ENCODE data around the gene ADRA2B.
"Not testable (repeated sequence)": the region's sequence is repeated elsewhere in the genome, so short reads cannot be mapped to it uniquely, and the experiment has no call there.

The ADRA2B gene

DNA sequence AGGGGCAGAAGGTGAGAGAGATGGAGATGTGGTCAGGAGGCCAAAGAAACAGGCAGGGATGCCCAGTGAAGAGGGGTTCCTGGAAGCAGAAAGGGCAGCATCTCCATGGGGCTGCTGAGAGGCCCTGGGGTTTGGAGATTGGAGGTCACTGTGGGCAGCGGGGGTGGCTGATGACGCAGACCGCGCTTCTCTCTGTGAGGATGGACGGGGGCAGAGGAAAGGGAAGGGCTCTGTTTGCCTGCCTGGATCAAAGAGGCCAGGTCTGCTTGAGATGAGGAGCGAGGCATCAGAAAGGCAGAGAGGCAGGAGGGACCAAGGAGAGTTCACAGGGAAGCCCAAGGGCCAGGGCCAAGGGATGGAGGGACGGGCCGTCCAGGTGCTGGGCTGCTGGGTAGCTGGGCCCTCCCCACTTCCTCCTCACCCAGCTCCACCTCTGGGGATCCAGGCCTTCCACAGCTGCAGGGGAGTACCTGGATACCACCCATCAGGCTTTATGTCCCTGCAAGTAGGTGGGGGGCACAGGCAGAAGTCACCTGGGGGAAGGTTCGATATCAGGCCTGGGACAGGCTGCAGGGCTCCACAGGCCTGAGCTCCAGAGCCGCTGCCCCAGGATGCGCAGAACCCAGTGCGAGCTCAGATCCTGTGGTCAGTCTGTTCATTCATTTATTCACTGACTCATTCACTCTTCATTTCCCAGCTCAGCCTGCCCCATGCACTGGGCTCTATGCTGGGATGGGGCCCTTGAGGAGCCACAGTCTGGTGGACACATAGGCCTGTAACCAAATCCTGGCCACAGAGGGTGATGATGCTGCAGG, 30.6 kb downstream of the ADRA2B start:
- DNase-seq: no peak

DNA sequence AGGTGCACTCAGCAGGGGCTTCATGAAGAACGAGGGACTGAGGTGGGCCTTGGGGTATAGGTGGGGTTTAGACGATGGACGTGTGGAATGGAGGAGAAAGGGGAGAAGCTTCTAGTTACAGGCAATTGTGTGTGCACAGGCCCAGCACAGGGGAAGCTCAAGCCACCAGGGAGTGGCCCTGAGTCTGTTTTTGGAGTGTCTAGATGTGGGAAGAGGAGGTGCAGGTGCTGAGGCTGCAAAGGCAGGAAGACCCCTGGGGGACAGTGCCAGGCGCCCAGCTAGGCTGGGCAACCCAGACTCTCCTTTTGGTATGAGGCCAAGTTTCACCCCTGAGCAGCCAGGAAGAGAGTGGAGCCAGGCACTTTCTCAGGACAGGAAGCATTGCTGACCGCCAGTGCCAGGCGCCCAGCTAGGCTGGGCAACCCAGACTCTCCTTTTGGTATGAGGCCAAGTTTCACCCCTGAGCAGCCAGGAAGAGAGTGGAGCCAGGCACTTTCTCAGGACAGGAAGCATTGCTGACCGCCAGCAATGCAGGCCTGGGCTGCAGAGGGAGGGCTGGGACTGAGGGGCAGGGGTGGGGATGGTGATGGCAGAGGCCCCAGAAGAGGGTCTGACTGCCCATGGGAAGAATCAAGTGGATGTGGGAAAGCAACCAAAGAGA, 31.4 kb downstream of the ADRA2B start:
- not testable (repeated sequence) for DNase-seq

- no peak for DNase-seq
These were observed 32.1 kb downstream of the ADRA2B start for GRCh38 chr2:96083989-96084857.

DNA sequence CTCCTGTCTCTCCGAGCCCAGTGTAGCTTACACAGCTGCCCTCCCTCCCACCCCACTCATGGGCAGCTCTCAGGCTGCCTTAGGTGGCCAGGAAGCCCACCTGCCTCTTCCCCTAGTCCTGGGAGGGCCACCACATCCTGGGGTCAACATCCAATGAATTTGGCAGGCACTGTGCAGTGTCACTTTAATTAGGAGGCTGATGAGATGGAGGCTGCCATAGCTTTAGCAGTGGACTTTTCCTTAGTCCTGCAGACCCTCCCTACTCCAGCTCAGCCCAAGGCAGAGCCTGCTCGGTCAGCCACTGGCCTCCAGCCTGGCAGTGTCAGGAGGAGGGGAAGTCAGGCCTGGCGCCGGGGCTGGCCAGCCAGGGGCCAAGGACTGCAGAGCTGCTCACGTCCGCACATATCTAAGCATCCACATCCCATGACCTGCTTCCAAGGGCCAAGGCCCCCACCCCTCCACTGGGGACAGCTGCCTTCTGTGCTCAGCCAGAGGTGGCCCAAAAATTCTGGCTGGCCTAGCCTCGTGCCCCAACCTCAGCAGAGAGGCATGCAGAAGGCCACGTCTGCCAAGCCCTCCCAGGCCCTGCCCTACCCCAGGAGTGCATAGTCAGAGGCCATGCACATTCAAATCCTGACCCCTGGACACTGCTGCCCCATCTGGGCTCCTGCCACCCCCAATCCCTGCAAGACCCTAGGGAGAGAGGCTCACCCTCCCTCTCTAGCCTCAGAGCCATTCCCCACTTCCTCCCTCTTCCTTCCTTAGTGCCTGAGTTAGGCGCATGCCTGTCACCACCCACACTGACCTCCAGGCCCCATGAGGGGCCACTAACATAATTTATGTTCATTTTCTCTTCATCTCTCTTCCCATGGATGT, 33.1 kb downstream of the ADRA2B start:
- no peak for DNase-seq

DNA sequence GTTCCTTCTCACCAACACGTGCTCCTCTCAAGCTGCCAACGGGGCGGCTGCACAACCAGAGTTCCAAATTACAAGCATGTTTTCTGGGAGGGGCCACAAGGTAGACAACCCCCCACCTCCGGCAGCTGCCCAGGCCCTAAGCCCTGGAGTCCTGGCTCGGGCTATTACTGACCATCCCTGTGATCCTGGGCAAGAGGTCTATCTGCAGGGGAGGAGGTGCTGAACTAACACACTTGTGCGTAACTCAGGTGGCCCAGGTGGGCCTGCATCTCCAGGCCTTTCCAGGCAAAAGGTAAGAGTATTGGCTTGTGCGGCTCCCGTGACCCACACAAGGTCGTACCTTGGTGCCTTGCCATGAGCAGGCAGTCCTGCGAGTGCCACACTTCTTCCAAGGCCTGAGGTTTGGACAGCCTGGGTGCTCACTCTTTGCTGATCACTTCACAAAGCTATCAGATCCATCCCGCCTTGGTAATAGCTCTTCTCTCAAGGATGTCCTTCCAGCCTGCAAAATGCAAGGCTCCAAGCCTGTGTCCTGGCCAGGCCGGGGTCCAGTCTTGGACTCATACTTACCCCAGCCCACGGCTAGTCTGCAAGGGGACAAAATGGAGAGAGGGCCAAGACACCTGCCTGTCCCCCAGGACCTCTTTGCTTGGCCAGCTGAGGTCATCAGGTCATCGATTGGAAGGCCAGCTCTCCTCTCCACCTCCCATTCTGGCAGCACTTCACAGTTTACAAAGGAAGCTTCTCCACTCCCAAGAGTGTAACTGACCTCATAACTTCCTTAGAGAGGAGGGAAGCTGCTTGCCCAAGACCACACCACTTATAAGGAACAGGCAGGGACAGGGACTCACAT, 33.9 kb downstream of the ADRA2B start:
- DNase-seq: peak; percentile 54 to 63

GRCh38 chr2:96081042-96081441, 35.3 kb downstream of the ADRA2B start:
- no peak for DNase-seq

DNA sequence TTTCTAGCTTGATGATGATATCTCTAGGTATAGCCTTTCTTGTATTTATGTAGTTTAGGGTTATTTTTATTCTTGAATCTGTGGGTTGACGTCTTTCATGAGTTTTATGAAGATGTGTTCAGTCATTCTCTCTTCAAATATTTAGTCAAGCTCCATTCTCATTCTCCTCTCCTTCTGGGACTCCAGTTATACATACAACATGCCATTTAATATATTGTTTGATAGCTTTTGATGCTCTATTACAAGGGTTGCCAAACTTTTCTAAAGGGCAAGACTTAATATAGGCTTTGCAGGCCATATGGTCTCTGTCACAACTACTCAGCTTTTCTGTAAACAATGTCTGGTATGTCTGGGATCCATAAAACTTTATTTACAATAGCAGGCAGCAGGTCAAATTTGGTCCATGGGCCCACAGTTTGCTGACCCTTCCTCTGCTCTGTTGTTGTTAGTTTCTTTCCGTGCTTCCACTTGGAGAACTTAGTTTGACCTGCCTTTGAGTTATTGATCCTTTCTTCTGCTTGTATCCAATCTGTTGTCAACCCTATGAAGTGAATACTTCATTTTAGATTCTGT, 41.1 kb downstream of the ADRA2B start:
- DNase-seq: no peak

DNA sequence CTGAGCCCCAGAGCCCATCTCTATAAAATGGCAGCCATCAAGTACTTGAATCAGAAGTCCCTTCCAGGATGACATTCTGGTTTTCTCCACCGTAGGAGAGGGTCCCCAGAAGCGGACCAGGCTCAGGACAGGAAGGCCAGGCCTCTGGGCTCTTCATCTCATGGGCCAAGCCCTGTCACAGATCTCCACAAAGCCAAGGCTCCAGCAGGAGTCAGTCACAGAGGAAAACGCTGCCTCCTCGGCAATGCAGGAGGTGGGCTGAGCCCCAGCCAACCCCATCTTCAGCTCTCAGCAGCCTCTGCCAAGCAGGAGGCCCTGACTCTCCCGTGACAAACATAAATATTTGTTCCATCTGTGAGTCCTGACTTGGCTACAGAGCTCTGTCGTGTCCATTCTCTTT, 42.2 kb downstream of the ADRA2B start:
- DNase-seq: no peak

- DNase-seq: no peak
These were observed 43.1 kb downstream of the ADRA2B start for GRCh38 chr2:96073170-96073775.

- no peak for DNase-seq
These were observed 43.6 kb downstream of the ADRA2B start for GRCh38 chr2:96072746-96073145.

DNA sequence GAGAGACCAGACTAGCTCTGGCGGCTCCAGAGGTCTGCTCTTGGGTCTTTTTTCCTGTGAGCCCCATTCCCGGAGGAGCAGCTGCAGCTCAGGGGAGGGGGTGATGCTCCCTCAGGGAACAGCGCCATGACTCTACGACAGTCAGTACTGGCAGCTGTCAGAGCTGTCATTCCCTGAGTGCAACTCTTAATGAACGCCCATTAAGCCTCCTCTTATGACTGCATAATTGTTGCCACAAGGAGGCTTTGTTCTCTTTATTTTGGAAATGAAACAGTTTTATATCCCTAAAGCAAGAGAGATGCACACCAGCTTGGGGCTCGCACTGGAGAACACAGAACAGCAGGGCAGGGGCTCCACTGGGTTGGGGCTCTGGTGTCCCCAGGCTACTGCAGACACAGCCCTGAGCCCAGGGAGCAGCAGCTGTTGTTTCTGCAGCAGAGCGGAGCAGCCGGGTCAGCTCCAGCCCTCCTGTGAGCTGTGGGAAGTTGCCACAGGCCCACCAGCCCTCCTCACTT, 44.3 kb downstream of the ADRA2B start:
- not testable (repeated sequence) for DNase-seq

- not testable (repeated sequence) for DNase-seq
These were observed 45.0 kb downstream of the ADRA2B start for GRCh38 chr2:96071087-96071976.

DNA sequence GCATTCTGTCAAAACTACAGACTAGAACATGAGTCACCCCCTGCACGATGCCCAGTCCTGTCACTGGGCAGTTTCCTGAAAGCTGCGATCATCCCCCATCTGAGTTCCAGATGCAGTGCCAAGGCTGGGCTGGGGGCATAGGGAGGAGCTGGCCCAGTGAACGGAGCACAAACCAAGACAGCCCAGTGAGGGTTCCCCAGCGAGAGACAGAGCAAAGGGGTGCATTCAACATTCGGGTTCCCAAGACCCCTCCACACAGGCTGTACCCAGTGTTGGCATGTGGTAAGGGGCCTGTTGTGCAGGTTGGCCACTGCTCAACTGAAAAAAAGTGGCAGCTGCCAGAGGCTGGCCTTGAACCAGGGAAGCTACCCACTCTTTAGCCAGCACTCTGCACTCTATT, 46.0 kb downstream of the ADRA2B start:
- DNase-seq: not testable (repeated sequence)

- not testable (repeated sequence) for DNase-seq
These were observed 46.5 kb downstream of the ADRA2B start for GRCh38 chr2:96069878-96070277.

DNA sequence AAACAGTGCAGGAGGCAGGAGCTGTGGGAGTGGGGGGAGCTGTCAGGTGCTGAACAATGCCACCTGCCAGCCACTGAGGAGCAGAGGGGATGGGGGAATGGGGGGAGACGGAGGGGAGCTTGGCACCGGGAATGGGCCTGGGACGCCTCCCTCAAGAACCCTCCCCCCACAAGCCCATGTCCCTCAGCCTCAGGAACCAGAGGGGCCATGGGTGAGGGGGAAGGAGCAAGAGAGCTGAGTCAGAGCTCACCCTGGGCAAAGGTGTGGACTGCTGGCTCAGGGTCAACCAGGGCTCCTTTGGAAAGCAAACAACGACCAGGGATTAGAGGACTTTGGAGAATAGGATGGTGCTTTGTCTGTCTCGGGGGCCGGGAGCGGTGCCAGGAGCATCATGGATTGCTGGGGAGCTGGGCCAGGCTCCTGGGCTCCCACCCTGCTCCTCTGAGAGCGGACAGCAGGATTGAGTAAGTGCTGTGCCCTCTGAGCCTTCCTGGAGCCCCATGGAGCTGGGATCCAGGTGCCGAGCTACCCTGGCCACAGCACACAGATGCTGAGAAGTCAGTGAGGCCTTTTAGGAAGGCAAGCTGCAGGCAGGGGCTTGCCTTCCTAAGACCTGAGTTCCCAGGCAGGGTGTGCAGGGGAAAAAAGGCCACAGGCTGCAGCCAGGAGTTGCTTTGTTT, 48.3 kb downstream of the ADRA2B start:
- not testable (repeated sequence) for DNase-seq

DNA sequence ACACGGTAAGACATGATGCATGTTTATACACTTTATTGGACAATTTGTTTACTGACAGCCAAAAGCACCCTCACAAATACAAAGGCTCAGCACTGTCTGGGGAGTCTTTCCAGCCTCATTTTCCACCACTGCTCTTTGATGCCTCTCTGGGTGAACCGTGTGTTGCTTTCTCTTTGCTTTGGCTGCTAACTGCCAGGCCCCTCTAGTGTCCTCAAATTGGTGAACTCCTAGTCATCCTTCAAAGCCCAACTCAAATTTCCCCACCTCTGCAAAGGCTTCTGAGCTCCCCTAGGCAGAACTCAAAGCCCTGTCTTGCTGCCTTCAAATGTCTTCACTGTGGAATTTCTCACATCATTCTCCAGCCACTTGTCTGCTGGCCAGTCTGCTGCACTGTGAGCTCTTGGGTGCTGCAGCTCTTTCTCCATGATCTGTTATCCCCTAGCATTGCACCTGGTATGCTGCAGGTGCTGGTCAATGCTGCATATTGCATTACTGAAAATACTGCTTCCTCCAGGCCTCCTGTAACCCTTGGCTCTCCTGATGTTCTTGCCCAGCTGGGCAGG, 49.2 kb downstream of the ADRA2B start:
- not testable (repeated sequence) for DNase-seq

DNA sequence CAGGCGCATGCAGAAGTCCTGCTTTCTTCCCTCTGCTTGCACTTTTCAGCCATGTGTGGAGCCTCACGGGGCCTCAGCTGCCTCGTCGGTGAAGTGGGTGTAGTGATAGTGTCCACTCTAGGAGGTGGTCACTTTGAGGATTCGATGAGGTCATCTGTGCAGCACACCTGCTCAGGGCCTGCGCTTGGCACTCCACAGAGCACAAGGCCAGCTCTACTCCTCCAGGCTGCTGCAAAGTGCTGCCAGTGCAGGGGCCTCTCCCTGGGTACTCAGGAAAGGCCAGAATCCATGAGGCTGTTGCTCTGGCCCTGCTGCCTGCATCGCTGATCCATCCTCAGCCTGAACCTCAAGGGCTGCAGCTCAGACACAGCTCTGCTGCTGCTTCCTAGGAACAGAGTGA, 49.9 kb downstream of the ADRA2B start:
- not testable (repeated sequence) for DNase-seq

DNA sequence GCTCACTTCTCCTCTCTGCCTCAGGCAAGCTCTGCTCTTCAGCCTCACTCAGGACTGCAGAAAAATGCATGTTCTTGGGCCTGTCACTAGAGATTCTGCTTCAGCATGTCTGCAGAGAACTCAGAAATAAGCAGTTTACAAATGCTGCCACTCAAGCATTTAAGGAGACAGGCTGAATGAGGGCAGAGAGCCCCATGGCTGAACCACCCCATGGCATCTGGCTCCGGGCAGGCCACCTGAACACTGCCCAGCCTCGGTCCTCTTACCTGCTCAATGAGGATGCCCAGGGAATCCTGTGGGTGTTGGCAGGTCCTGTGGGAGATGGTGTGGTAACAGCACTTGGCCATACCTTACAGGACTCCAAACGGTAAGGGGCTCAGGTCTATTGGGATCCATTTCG, 50.4 kb downstream of the ADRA2B start:
- DNase-seq: not testable (repeated sequence)

Measured in inflammatory macrophage treated with lipopolysaccharide for 1 hour (primary cell).